IPS-18c (cell line): Measurements from ENCODE around the gene MN1.

Experiments
- H3K4me3 ChIP-seq: 2 replicates; pipeline ENCODE4 v1.7.0; 2013; ENCODE audit warnings: low read depth, mild to moderate bottlenecking, low read length, moderate library complexity; ENCODE audit not compliant: insufficient read depth
- H3K9me3 ChIP-seq: one replicate; pipeline ENCODE4 v1.6.1; 2013; ENCODE audit warnings: mild to moderate bottlenecking, low read length, moderate library complexity; ENCODE audit not compliant: control insufficient read depth, insufficient read depth

The MN1 gene

GRCh38 chr22:27740202-27740748 is 61.3 kb downstream of the MN1 start:
- H3K9me3 ChIP-seq, result no peaks in the 10 kb centered on the region
- no peak overlapping the region for H3K4me3 ChIP-seq

GRCh38 chr22:27737521-27737920 is 64.0 kb downstream of the MN1 start:
- H3K9me3 ChIP-seq, result no peaks in the 10 kb centered on the region

DNA sequence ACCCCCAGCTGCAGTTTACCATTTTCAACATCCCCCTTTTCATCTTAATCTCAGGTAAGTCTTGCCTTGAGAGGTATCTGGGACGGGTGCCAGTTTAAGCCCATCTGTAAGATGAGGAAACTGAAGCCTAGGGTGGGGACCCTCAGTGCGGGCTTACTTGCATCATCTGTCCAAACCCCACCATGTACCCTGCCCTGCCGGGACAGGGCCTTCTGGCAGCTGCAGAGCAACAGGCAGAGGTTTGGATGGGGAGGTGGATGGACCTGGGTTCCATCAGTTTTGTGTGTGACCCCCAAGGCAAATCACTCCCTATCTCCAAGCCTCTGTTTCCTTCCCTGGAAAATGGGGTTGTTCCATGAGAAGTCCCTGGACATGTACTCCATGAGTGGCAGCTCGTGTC is 67.5 kb downstream of the MN1 start:
- Histone ChIP-seq H3K4me3 (no peak overlapping the region), H3K9me3 (no peaks in the 10 kb centered on the region)

More at GRCh38 chr22:27737521-27737920, 64.0 kb downstream of the MN1 start:
- H3K4me3 ChIP-seq, result no peak overlapping the region

- Histone ChIP-seq H3K9me3 (no peaks in the 10 kb centered on the region), H3K4me3 (no peak overlapping the region)
Measured at GRCh38 chr22:27732841-27733240, 68.7 kb downstream of the MN1 start.

GRCh38 chr22:27732391-27732790 is 69.2 kb downstream of the MN1 start:
- Histone ChIP-seq H3K9me3 (no peaks in the 10 kb centered on the region), H3K4me3 (no peak overlapping the region)

- Histone ChIP-seq H3K9me3 (no peaks in the 10 kb centered on the region), H3K4me3 (no peak overlapping the region)
Measured at GRCh38 chr22:27731621-27732020, 69.9 kb downstream of the MN1 start.

GRCh38 chr22:27730641-27731433 is 70.7 kb downstream of the MN1 start:
- H3K9me3 ChIP-seq, result no peaks in the 10 kb centered on the region
- no peak overlapping the region for H3K4me3 ChIP-seq

DNA sequence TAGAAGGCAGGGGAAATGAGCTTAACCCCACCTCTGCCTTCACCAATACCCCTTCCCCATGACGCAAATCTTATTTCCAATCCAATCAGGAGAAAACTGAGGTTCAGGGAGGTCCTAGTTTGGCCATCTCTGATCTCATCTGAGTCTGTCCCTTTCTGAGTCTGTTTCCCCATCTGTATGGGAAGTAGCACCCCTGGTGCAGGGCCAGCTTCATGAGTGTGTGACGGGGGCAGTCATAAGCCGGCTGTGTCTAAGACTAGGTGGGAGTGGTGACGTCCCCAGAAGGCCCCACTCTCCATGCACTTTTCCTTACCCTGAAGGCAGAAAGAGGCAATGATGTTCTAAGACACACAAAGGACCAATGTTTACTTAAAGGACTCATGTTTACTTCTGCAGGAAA is 72.3 kb downstream of the MN1 start:
- Histone ChIP-seq H3K4me3 (no peak overlapping the region), H3K9me3 (no peaks in the 10 kb centered on the region)

DNA sequence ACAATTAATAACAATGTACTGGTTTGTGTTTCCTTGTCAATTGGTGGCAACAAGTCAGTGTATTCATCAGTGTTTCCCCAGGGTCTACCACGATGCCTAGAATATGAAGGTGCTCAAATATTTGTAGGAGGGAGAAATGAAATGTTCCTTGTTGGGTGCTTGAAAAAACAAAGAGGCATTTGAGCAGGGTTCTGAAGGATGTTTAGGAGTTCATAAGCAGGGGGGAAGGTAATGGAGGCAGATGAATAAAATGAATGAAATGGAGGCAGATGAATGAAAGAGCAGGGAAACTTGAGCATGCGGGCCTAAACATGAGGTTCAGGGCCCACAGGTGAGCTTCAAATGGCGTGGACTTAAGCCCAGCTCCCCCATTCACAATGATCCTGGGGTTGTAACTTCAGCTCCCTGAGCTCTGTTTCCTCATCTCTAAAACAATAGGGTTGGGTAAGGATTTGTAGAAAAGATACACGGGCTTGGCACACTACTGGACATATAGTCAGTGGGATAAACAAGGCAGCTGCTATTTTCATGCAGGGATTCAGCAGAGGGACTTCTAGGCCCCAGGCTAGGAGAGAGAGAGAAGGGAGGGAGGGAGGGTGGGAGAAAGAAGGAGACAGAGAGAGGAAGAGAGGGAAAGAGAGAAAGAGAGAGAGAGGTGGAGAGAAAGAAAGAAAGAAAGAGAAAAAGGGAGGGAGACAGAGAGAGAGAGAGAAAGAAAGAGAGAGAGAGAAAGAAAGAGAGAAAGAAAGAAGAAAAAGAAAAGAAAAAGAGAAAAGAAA is 73.7 kb downstream of the MN1 start:
- H3K9me3 ChIP-seq, result no peaks in the 10 kb centered on the region

GRCh38 chr22:27726686-27727449 is 74.7 kb downstream of the MN1 start:
- no peaks in the 10 kb centered on the region for H3K9me3 ChIP-seq
- no peak overlapping the region for H3K4me3 ChIP-seq

More for the DNA sequence above, 73.7 kb downstream of the MN1 start:
- no peak overlapping the region for H3K4me3 ChIP-seq

DNA sequence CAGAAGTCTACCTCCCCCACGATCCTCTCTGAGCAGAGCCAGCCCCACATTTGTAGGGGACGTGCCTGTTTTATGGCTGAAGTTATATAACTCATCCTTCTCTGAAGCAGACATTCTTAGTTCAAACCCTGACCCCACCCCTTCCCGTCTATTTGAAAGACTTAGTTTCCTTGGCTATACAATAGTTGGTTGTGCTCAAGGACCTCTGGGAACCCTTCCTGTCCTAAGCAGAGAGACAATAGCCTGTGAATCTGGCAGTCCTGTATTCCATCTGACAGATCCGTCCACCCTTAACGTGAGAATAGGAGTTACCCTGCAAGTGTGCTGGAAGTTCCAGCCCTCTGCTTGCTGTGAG is 75.2 kb downstream of the MN1 start:
- H3K9me3 ChIP-seq, result no peaks in the 10 kb centered on the region
- no peak overlapping the region for H3K4me3 ChIP-seq

DNA sequence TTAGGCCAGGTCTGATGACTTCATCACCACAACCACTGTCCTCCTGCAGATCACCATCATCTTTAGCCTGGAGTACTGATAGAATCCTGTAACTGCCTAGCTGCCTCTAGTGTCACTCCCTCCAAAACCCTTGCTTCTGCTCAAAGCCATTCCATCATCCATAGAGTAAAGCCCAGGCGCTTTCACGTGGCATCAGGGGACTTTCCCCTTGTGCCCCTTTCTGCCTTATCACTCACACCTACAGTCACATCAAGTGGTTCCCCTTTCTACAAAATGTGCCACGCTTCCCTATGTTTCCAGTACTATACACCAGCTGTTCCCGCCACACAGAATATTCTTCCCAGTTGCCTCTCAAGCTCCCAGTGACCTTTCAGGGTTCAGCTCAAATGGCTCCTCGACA is 75.9 kb downstream of the MN1 start:
- Histone ChIP-seq H3K9me3 (no peaks in the 10 kb centered on the region), H3K4me3 (no peak overlapping the region)

DNA sequence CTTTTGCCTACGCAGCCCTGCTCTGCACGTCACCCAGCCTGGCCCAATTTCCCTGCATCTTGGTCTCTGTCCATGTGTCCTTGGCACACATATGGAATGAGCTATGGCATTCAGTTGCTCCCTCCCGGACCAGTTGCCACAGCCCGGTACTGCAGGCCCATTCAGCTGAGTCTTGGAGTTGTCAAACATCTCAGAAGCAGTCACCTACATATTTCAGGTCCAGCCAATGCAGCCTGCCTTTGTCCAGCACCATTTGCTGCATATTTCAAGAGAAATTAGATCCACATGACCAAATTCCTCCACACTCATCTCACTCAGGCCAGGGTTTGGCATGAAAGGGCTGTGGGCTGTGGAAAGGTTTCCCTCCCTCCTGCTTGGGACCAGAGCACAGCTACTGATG is 76.8 kb downstream of the MN1 start:
- no peak overlapping the region for H3K4me3 ChIP-seq
- H3K9me3 ChIP-seq, result no peaks in the 10 kb centered on the region

- no peak overlapping the region for H3K4me3 ChIP-seq
Measured at GRCh38 chr22:27724157-27724556, 77.4 kb downstream of the MN1 start.

DNA sequence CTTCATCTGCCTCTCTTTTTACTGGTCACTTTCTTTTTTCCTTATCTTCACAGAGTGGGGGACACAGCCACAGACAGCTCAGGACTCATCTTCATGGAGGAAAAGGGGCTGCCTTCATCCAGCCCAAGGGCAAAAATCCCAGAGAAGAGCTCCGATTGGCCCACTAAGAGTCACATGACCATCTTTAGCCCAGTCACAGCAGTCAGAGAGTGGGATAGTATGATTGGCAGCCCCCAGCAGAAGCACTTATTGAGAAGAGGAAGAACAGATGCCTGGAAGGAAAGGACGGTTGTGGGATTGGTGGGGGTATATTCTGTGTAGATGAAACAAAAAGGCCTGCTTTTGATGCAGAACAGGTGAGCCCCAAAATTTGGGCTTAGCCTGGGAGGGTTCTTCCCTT is 77.8 kb downstream of the MN1 start:
- Histone ChIP-seq H3K9me3 (no peaks in the 10 kb centered on the region), H3K4me3 (no peak overlapping the region)

More at GRCh38 chr22:27724157-27724556, 77.4 kb downstream of the MN1 start:
- no peaks in the 10 kb centered on the region for H3K9me3 ChIP-seq

DNA sequence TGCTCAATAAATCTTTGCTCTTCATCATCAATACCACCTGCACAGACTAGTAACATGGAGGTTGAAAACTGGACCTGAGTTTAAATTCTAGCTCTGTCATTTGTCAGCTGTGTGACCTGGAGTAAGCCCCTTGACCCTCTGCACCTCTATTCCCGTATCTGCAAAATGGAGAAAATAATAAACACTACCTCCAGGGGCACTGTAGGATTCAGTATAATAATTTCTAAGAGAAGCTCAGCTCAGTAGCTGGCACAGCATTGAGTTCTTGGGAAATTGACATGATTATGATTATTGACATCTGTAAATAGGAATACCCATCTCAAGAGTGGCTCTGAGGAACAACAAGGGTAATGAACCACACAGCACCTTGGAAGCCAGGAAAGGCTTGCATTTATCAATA is 78.4 kb downstream of the MN1 start:
- no peaks in the 10 kb centered on the region for H3K9me3 ChIP-seq
- no peak overlapping the region for H3K4me3 ChIP-seq

- Histone ChIP-seq H3K9me3 (no peaks in the 10 kb centered on the region), H3K4me3 (no peak overlapping the region)
Measured at GRCh38 chr22:27720860-27721259, 80.7 kb downstream of the MN1 start.
